Measurements from ENCODE around the gene NAGLU.

DNA sequence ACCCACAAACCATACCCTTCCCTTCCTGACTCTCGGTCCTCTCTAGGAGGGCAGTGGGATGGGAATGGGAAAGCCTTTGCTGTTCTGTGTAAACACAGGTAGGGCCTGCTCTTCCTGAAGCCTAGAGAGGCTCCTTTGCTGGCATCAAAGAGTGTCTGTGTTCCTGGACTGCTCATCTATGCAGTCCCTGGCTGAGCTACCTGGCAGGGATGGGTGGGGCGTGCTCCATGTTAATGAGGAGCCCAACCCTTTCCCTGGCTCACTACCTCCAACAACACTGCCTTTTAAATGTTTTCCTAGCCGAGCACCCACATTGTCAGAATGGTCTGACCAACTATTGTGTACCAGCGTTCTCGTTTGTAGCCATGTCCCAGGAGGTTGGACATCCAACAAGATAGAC lies 26.6 kb upstream of the NAGLU start:
- TF ChIP-seq, protein P1, sequence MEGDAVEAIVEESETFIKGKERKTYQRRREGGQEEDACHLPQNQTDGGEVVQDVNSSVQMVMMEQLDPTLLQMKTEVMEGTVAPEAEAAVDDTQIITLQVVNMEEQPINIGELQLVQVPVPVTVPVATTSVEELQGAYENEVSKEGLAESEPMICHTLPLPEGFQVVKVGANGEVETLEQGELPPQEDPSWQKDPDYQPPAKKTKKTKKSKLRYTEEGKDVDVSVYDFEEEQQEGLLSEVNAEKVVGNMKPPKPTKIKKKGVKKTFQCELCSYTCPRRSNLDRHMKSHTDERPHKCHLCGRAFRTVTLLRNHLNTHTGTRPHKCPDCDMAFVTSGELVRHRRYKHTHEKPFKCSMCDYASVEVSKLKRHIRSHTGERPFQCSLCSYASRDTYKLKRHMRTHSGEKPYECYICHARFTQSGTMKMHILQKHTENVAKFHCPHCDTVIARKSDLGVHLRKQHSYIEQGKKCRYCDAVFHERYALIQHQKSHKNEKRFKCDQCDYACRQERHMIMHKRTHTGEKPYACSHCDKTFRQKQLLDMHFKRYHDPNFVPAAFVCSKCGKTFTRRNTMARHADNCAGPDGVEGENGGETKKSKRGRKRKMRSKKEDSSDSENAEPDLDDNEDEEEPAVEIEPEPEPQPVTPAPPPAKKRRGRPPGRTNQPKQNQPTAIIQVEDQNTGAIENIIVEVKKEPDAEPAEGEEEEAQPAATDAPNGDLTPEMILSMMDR (IDR thresholded peaks at IDR 0.05) = no peak
- no peak for TF ChIP-seq POLR2AphosphoS5 (IDR thresholded peaks at IDR 0.05)
- TF ChIP-seq POLR2A (IDR thresholded peaks at IDR 0.05) = no peak
